H7 (cell line): ENCODE data around the gene ATP2A1. TPM values are rescaled to one million over a fixed set of nuclear protein-coding genes. Genes with fewer than 3 reads are reported as not detected.
A peak's percentile ranks its signal among the peaks of the same experiment; 100 is the strongest.
"Not testable (repeated sequence)": the region's sequence is repeated elsewhere in the genome, so short reads cannot be mapped to it uniquely, and the experiment has no call there.

Experiments used
- DNase-seq: peaks from one replicate; pipeline ENCODE4 v3.0.0; 2012
- H3K27me3 ChIP-seq: 2 replicates; pipeline ENCODE4 v1.6.0; 2011; ENCODE audit warnings: mild to moderate bottlenecking, low read length; ENCODE audit not compliant: control insufficient read depth, insufficient read depth
- H3K36me3 ChIP-seq: replicated peaks from 2 replicates; pipeline ENCODE4 v1.5.1; 2011; ENCODE audit warnings: low read length; ENCODE audit not compliant: control insufficient read depth, insufficient read depth
- H3K4me3 ChIP-seq: 2 replicates; pipeline ENCODE4 v1.5.1; 2011; ENCODE audit warnings: low read depth, mild to moderate bottlenecking, control low read depth, low read length, moderate library complexity; ENCODE audit not compliant: insufficient read depth
- total RNA-seq: library from RNA; depleted of rRNA; stranded (reverse); fragments of >200 nt; shearing (Covaris generic); gene quantifications from 2 replicates; pipeline ENCODE4 v1.2.3, GENCODE V29; 2014

The ATP2A1 gene
- total RNA-seq, 1 experiment from 2014 or later, result 0.10 TPM

- no peaks in the 10 kb centered on the region for H3K27me3 ChIP-seq
- no peak for DNase-seq
- H3K36me3 ChIP-seq, result peaks cover 2% of the 10 kb centered on the region; the same call in 1 of the 2 replicates
- H3K4me3 ChIP-seq, result peak overlapping the region; percentile 76
Measured at GRCh38 chr16:28924399-28924761, 46.1 kb downstream of the ATP2A1 start.

- peaks cover 2% of the 10 kb centered on the region; the same call in 1 of the 2 replicates for H3K36me3 ChIP-seq
- peak; percentile 100 for DNase-seq
- H3K27me3 ChIP-seq, result no peaks in the 10 kb centered on the region
- H3K4me3 ChIP-seq, result peak within 1 kb of the TSS; percentile 76
Measured at GRCh38 chr16:28924762-28925385, 46.6 kb downstream of the ATP2A1 start, which contains the start of gene RABEP2. TSS of gene RABEP2 (minus strand) at chr16:28925238. CDS start at chr16:28925163, 75 bp downstream.

- Histone ChIP-seq H3K27me3 (no peaks in the 10 kb centered on the region), H3K4me3 (peak overlapping the region; percentile 76), H3K36me3 (peaks cover 2% of the 10 kb centered on the region; the same call in 1 of the 2 replicates)
- DNase-seq, result no peak
Measured at GRCh38 chr16:28925386-28926228, 47.3 kb downstream of the ATP2A1 start.

- not testable (repeated sequence) for H3K27me3 ChIP-seq, DNase-seq, H3K36me3 ChIP-seq
- peak overlapping the region; percentile 76; the same call in 1 of the 2 replicates for H3K4me3 ChIP-seq
Measured at GRCh38 chr16:28926284-28926683, 48.0 kb downstream of the ATP2A1 start.

- no peak for DNase-seq
- H3K4me3 ChIP-seq, result no peak overlapping the region
- H3K27me3 ChIP-seq, result no peaks in the 10 kb centered on the region
- H3K36me3 ChIP-seq, result no peaks in the 10 kb centered on the region
Measured at GRCh38 chr16:28927815-28928214, 49.5 kb downstream of the ATP2A1 start.

- H3K27me3 ChIP-seq, result no peaks in the 10 kb centered on the region
- DNase-seq, result no peak
- no peaks in the 10 kb centered on the region for H3K36me3 ChIP-seq
- no peak overlapping the region for H3K4me3 ChIP-seq
Measured at GRCh38 chr16:28930203-28930602, 51.9 kb downstream of the ATP2A1 start.

- Histone ChIP-seq H3K4me3 (no peak overlapping the region), H3K27me3 (no peaks in the 10 kb centered on the region), H3K36me3 (no peaks in the 10 kb centered on the region)
- DNase-seq, result peak; percentile 26
Measured at GRCh38 chr16:28930652-28931051, 52.4 kb downstream of the ATP2A1 start.

- Histone ChIP-seq H3K27me3 (no peaks in the 10 kb centered on the region), H3K4me3 (no peak within 1 kb of the TSS), H3K36me3 (no peaks in the 10 kb centered on the region)
- peak; percentile 28 for DNase-seq
Measured at GRCh38 chr16:28931801-28932225, 53.5 kb downstream of the ATP2A1 start, which contains the start of gene CD19. TSS of gene CD19 (plus strand) at chr16:28931971. CDS start at chr16:28932001, 30 bp downstream.

GRCh38 chr16:28932339-28933141 lies 54.3 kb downstream of the ATP2A1 start:
- H3K4me3 ChIP-seq, result no peak overlapping the region
- no peaks in the 10 kb centered on the region for H3K36me3 ChIP-seq
- peak; percentile 39 for DNase-seq
- H3K27me3 ChIP-seq, result no peaks in the 10 kb centered on the region

- Histone ChIP-seq H3K36me3 (no peaks in the 10 kb centered on the region), H3K27me3 (no peaks in the 10 kb centered on the region), H3K4me3 (no peak overlapping the region)
- DNase-seq, result peak; percentile 37
Measured at GRCh38 chr16:28933171-28933570, 54.9 kb downstream of the ATP2A1 start.

GRCh38 chr16:28935346-28935745 lies 57.1 kb downstream of the ATP2A1 start:
- Histone ChIP-seq H3K36me3 (no peaks in the 10 kb centered on the region), H3K27me3 (no peaks in the 10 kb centered on the region), H3K4me3 (no peak overlapping the region)
- no peak for DNase-seq

- DNase-seq, result peak; percentile 99
- Histone ChIP-seq H3K36me3 (no peaks in the 10 kb centered on the region), H3K4me3 (peak overlapping the region; percentile 34), H3K27me3 (no peaks in the 10 kb centered on the region)
Measured at GRCh38 chr16:28935924-28936783, 57.9 kb downstream of the ATP2A1 start.

- no peaks in the 10 kb centered on the region for H3K36me3 ChIP-seq
- H3K27me3 ChIP-seq, result no peaks in the 10 kb centered on the region
- no peak for DNase-seq
Measured at GRCh38 chr16:28936784-28937155, 58.5 kb downstream of the ATP2A1 start.

More at GRCh38 chr16:28936784-28937155, 58.5 kb downstream of the ATP2A1 start:
- H3K4me3 ChIP-seq, result no peak overlapping the region
